WTC11 (cell line): Measurements from ENCODE around the gene SPEM3. TPM values are rescaled to one million over a fixed set of nuclear protein-coding genes. Genes with fewer than 3 reads are reported as not detected.

Experiments used
- ATAC-seq: fragments of 200-7000 bp; cut with Tn5 transposase; 2 replicates; pipeline ENCODE4 v1.10.0; 2021; ENCODE audit warnings: mild to moderate bottlenecking, moderate library complexity
- CTCF ChIA-PET: fragments of 300-600 bp; sonication (Branson Sonifier 250); formaldehyde crosslinking; loops from one replicate; lab custom pipeline; 2021; ENCODE audit warnings: antibody characterized with exemption; lab: Charles Lee
- POLR2A ChIA-PET: fragments of 350-600 bp; sonication (Branson Sonifier 250); formaldehyde crosslinking; loops from one replicate; lab custom pipeline; 2021; ENCODE audit warnings: antibody characterized with exemption; lab: Charles Lee
- DNase-seq: peaks from one replicate; pipeline ENCODE4 v3.0.0; 2021; ENCODE audit warnings: low spot score
- H3K27ac Mint-ChIP-seq: 2 replicates; pipeline ENCODE4 v1.8.0; 2021; ENCODE audit warnings: mixed read lengths
- H3K27me3 Mint-ChIP-seq: 2 replicates; pipeline ENCODE4 v1.8.0; 2021; ENCODE audit warnings: low read depth, mild to moderate bottlenecking, moderate library complexity, mixed read lengths
- H3K36me3 Mint-ChIP-seq: 2 replicates; pipeline ENCODE4 v1.8.0; 2021; ENCODE audit warnings: mixed read lengths
- H3K4me1 Mint-ChIP-seq: 2 replicates; pipeline ENCODE4 v1.8.0; 2022; ENCODE audit warnings: mixed read lengths
- H3K4me3 Mint-ChIP-seq: 2 replicates; pipeline ENCODE4 v1.8.0; 2021; ENCODE audit warnings: mild to moderate bottlenecking, moderate library complexity, mixed read lengths
- H3K9me3 Mint-ChIP-seq: 2 replicates; pipeline ENCODE4 v1.8.0; 2021; ENCODE audit warnings: mixed read lengths
- ELF4 ChIP-seq: sonication (generic); formaldehyde crosslinking; IDR thresholded peaks from 2 replicates; pipeline ENCODE4 v1.8.1; 2022; ENCODE audit warnings: low read depth, mild to moderate bottlenecking, moderate library complexity, missing genetic modification reagents
- ESRRA ChIP-seq: sonication (generic); formaldehyde crosslinking; IDR thresholded peaks from 2 replicates; pipeline ENCODE4 v1.8.1; 2022; ENCODE audit warnings: mild to moderate bottlenecking, missing genetic modification reagents, borderline replicate concordance
- ETV6 ChIP-seq: sonication (generic); formaldehyde crosslinking; IDR thresholded peaks from 2 replicates; pipeline ENCODE4 v1.8.1; 2022; ENCODE audit warnings: mild to moderate bottlenecking, missing genetic modification reagents
- MYBL2 ChIP-seq: sonication (generic); formaldehyde crosslinking; IDR thresholded peaks from 2 replicates; pipeline ENCODE4 v1.8.1; 2023; ENCODE audit warnings: mild to moderate bottlenecking, moderate library complexity, missing genetic modification reagents
- NR3C1 ChIP-seq: sonication (generic); formaldehyde crosslinking; conservative IDR thresholded peaks from 2 replicates; pipeline ENCODE4 v1.8.1; 2023; ENCODE audit warnings: low read depth, mild to moderate bottlenecking, missing genetic modification reagents
- RELA ChIP-seq: sonication (generic); formaldehyde crosslinking; IDR thresholded peaks from 2 replicates; pipeline ENCODE4 v1.8.1; 2022; ENCODE audit warnings: missing genetic modification reagents, mild to moderate bottlenecking, borderline replicate concordance
- SP1 ChIP-seq: sonication (generic); formaldehyde crosslinking; conservative IDR thresholded peaks from 2 replicates; pipeline ENCODE4 v1.8.1; 2022; ENCODE audit warnings: missing genetic modification reagents
- TCF7 ChIP-seq: sonication (generic); formaldehyde crosslinking; IDR thresholded peaks from 2 replicates; pipeline ENCODE4 v1.8.0; 2022; ENCODE audit warnings: mild to moderate bottlenecking, low read depth, missing genetic modification reagents, moderate library complexity
- ZNF416 ChIP-seq: fragments of 250-450 bp; sonication (Bioruptor Pico); IDR thresholded peaks from 2 replicates; pipeline ENCODE4 v1.9.0; 2021; ENCODE audit warnings: mild to moderate bottlenecking, inconsistent platforms
- ZNF671 ChIP-seq: fragments of 250-450 bp; sonication (Bioruptor Pico); IDR thresholded peaks from 2 replicates; pipeline ENCODE4 v1.8.0; 2021; ENCODE audit warnings: mild to moderate bottlenecking
- total RNA-seq: library from RNA; stranded (reverse); gene quantifications from 3 replicates; pipeline ENCODE4 v1.2.3, GENCODE V29; 2021
- TF ChIP-seq, protein P1 (sequence below): sonication (generic); formaldehyde crosslinking; IDR thresholded peaks from 2 replicates; pipeline ENCODE4 v1.8.1; 2022; ENCODE audit warnings: missing genetic modification reagents, borderline replicate concordance
- TF ChIP-seq, protein P2 (sequence below): sonication (generic); formaldehyde crosslinking; IDR thresholded peaks from 2 replicates; pipeline ENCODE4 v1.8.0; 2022; ENCODE audit warnings: mild to moderate bottlenecking, missing genetic modification reagents
- TF ChIP-seq, protein P3 (sequence below): sonication (generic); formaldehyde crosslinking; IDR thresholded peaks from 2 replicates; pipeline ENCODE4 v1.8.1; 2023; ENCODE audit warnings: mild to moderate bottlenecking, moderate library complexity, missing genetic modification reagents
- TF ChIP-seq, protein P4 (sequence below): sonication (generic); formaldehyde crosslinking; IDR thresholded peaks from 2 replicates; pipeline ENCODE4 v1.8.1; 2022; ENCODE audit warnings: low read depth, mild to moderate bottlenecking, moderate library complexity, missing genetic modification reagents, borderline replicate concordance
- TF ChIP-seq, protein P5 (sequence below): sonication (generic); formaldehyde crosslinking; IDR thresholded peaks from 2 replicates; pipeline ENCODE4 v1.8.1; 2023; ENCODE audit warnings: mild to moderate bottlenecking, missing genetic modification reagents

The SPEM3 gene
- total RNA-seq, 1 experiment from 2014 or later = not detected

DNA sequence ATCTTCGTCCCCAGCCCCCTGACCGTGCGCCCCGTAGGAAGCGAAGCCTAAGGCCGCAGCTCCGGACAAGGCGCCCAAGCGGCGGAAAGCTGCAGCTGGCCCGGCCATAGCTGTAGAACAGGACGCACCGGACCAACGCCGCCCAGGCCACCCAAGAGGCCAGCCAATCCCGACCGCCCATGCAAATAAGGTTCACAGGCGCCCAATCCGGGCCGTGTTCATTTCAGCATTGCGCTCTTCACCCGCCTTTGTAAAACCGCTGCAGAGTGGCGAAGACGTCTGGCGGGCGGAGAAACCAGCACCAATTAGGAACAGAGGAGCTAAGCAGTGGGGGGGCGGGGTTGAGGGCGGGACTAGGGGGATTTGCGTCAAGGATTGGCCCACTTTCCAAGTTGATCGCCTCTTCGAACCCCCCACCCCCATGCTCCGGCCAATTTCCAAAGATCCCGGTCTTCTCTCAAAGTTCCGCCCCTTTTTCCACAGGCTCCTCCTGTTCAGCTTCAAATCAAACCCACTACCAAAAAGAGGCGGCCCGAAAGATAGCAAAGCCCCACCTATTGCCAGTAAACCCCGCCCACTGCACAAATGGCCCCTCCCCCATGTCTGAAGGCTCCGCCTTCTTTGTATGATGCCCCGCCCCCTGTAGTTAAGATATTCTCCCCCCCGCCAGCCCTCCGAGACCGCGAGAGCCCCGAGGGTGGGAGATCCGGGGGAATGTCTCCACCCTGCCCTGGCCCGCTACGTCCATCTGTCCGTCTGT is 24.5 kb upstream of the SPEM3 start, which contains the start of gene TMEM256 (continued):
- TF ChIP-seq, protein P1, sequence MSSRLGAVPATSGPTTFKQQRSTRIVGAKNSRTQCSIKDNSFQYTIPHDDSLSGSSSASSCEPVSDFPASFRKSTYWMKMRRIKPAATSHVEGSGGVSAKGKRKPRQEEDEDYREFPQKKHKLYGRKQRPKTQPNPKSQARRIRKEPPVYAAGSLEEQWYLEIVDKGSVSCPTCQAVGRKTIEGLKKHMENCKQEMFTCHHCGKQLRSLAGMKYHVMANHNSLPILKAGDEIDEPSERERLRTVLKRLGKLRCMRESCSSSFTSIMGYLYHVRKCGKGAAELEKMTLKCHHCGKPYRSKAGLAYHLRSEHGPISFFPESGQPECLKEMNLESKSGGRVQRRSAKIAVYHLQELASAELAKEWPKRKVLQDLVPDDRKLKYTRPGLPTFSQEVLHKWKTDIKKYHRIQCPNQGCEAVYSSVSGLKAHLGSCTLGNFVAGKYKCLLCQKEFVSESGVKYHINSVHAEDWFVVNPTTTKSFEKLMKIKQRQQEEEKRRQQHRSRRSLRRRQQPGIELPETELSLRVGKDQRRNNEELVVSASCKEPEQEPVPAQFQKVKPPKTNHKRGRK (CRISPR knock-in tag) = no peak
- TF ChIP-seq, protein P2, sequence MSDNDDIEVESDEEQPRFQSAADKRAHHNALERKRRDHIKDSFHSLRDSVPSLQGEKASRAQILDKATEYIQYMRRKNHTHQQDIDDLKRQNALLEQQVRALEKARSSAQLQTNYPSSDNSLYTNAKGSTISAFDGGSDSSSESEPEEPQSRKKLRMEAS (CRISPR knock-in tag) = 0 out of 2 replicates have a peak, but pooled peaks have one; percentile 12
- TF ChIP-seq RELA (CRISPR knock-in tag) (no peak), ZNF671 (CRISPR knock-in tag) (no peak), ETV6 (CRISPR knock-in tag) (no peak), ELF4 (no peak)

- Mint-ChIP-seq H3K9me3 (no peaks in the 10 kb centered on the region), H3K27ac (0 out of 2 replicates have a peak overlapping the region, but pooled peaks have one; percentile 45), H3K27me3 (no peaks in the 10 kb centered on the region; the same call in 1 of the 2 replicates), H3K4me1 (peaks cover 30% of the 10 kb centered on the region)
- peak; percentile 69 for DNase-seq
- ATAC-seq = no peak
- TF ChIP-seq SP1 (peak; percentile 27; the same call in 1 of the 2 replicates), MYBL2 (peak; percentile 28; the same call in 1 of the 2 replicates), ZNF416 (no peak), NR3C1 (CRISPR knock-in tag) (no peak), TCF7 (CRISPR knock-in tag) (no peak), ESRRA (CRISPR knock-in tag) (no peak)
- TF ChIP-seq, protein P3, sequence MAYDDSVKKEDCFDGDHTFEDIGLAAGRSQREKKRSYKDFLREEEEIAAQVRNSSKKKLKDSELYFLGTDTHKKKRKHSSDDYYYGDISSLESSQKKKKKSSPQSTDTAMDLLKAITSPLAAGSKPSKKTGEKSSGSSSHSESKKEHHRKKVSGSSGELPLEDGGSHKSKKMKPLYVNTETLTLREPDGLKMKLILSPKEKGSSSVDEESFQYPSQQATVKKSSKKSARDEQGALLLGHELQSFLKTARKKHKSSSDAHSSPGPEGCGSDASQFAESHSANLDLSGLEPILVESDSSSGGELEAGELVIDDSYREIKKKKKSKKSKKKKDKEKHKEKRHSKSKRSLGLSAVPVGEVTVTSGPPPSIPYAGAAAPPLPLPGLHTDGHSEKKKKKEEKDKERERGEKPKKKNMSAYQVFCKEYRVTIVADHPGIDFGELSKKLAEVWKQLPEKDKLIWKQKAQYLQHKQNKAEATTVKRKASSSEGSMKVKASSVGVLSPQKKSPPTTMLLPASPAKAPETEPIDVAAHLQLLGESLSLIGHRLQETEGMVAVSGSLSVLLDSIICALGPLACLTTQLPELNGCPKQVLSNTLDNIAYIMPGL = peak; percentile 6; the same call in 1 of the 2 replicates
- TF ChIP-seq, protein P4, sequence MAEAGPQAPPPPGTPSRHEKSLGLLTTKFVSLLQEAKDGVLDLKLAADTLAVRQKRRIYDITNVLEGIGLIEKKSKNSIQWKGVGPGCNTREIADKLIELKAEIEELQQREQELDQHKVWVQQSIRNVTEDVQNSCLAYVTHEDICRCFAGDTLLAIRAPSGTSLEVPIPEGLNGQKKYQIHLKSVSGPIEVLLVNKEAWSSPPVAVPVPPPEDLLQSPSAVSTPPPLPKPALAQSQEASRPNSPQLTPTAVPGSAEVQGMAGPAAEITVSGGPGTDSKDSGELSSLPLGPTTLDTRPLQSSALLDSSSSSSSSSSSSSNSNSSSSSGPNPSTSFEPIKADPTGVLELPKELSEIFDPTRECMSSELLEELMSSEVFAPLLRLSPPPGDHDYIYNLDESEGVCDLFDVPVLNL (CRISPR knock-in tag) = no peak
- TF ChIP-seq, protein P5, sequence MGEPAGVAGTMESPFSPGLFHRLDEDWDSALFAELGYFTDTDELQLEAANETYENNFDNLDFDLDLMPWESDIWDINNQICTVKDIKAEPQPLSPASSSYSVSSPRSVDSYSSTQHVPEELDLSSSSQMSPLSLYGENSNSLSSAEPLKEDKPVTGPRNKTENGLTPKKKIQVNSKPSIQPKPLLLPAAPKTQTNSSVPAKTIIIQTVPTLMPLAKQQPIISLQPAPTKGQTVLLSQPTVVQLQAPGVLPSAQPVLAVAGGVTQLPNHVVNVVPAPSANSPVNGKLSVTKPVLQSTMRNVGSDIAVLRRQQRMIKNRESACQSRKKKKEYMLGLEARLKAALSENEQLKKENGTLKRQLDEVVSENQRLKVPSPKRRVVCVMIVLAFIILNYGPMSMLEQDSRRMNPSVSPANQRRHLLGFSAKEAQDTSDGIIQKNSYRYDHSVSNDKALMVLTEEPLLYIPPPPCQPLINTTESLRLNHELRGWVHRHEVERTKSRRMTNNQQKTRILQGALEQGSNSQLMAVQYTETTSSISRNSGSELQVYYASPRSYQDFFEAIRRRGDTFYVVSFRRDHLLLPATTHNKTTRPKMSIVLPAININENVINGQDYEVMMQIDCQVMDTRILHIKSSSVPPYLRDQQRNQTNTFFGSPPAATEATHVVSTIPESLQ (CRISPR knock-in tag) = no peak
- TF ChIP-seq, all 79 proteins: peak for 3
- H3K4me3 Mint-ChIP-seq = peak overlapping the region; percentile 84
- CTCF ChIA-PET = interaction anchor here (0.6 to 3.3 kb wide), 23 partner anchors 10 to 284 kb away, joined by 3 to 59 read pairs (median 7); partner anchors contain the start of genes ACAP1, CHRNB1, NEURL4 and PLSCR3
- H3K36me3 Mint-ChIP-seq = peaks cover 14% of the 10 kb centered on the region
- POLR2A ChIA-PET = interaction anchor here (0.6 to 2.5 kb wide), 14 partner anchors 8 to 184 kb away, joined by 3 to 38 read pairs (median 4); partner anchors contain the start of genes CHRNB1, NEURL4, PLSCR3 and TMEM102
Measured at GRCh38 chr17:7404737-7405349, 23.8 kb upstream of the SPEM3 start.
